Breast epithelium (tissue), 4 donors: ENCODE measurements around the gene TMEM260. TPM values are rescaled to one million over a fixed set of nuclear protein-coding genes. Genes with fewer than 3 reads are reported as not detected.

ENCODE experiments used
- DNase-seq, 2 donors: peaks; one replicate each; pipeline ENCODE4 v3.0.0-alpha.2; 2019; ENCODE audit warnings: low spot score in 2 of 2
- H3K27ac ChIP-seq, 2 donors: fragments of 200-600 bp; sonication (generic) in 1 of 2; one replicate each; pipeline ENCODE4 v1.5.1; 2016 to 2019; ENCODE audit warnings: mild to moderate bottlenecking in 1 of 2
- H3K27me3 ChIP-seq, 2 donors: fragments of 200-600 bp; sonication (generic) in 1 of 2; one replicate each; pipeline versions ENCODE4 v1.5.1 to v1.6.0; 2017 to 2019; ENCODE audit warnings: control low read depth in 1 of 2, mild to moderate bottlenecking in 1 of 2
- H3K36me3 ChIP-seq: fragments of 200-600 bp; one replicate; pipeline ENCODE4 v1.5.1; 2019
- H3K4me1 ChIP-seq, 2 donors: fragments of 200-600 bp; sonication (generic); one replicate each; pipeline ENCODE4 v1.5.1; 2016 to 2019; ENCODE audit warnings: control low read depth in 1 of 2
- H3K4me3 ChIP-seq, 3 donors: fragments of 200-600 bp; sonication (generic); 1 replicate in 2 of 3; 2 replicates in 1 of 3; pipeline ENCODE4 v1.5.1; 2016 to 2019; ENCODE audit warnings: mild to moderate bottlenecking in 3 of 3, moderate library complexity in 2 of 3
- H3K9me3 ChIP-seq, 2 donors: fragments of 200-600 bp; sonication (generic) in 1 of 2; one replicate each; pipeline ENCODE4 v1.5.1; 2016 to 2019; ENCODE audit warnings: control low read depth in 1 of 2
- CTCF ChIP-seq, 3 donors: fragments of 450-650 bp; IDR thresholded peaks; one replicate each; pipeline ENCODE4 v1.5.1; 2016 to 2017; ENCODE audit warnings: antibody characterized with exemption in 3 of 3, mild to moderate bottlenecking in 3 of 3, moderate library complexity in 3 of 3
- POLR2A ChIP-seq: fragments of 450-650 bp; IDR thresholded peaks from one replicate; pipeline ENCODE4 v1.6.1; 2016; ENCODE audit warnings: antibody characterized with exemption, mild to moderate bottlenecking, moderate library complexity
- POLR2AphosphoS5 ChIP-seq, 3 donors: sonication (generic); formaldehyde crosslinking; IDR thresholded peaks; one replicate each; pipeline ENCODE4 v1.6.1; 2017; ENCODE audit warnings: antibody characterized with exemption in 3 of 3
- intact Hi-C: fragments of 100-400 bp; cut with DNase I; formaldehyde crosslinking; loops from one replicate; pipeline ENCODE4 v1.15.1; 2023; ENCODE audit warnings: low total_unique reads
- total RNA-seq, 3 donors: library from RNA; depleted of rRNA; stranded (reverse); fragments of >200 nt; gene quantifications; one replicate each; pipeline ENCODE4 v1.1.0, GENCODE V29; 2016

Gene TMEM260
- total RNA-seq, 3 donors from 2014 or later: 21.3 to 41.9 (median 26.9) TPM

- no peaks in the 10 kb centered on the region for H3K4me1 ChIP-seq
- TF ChIP-seq POLR2AphosphoS5 (IDR thresholded peaks at IDR 0.05) (no peak), POLR2A (no peak), CTCF (IDR thresholded peaks at IDR 0.05) (no peak)
- H3K27ac ChIP-seq: no peak overlapping the region
- H3K36me3 ChIP-seq: no peaks in the 10 kb centered on the region
- H3K27me3 ChIP-seq: no peaks in the 10 kb centered on the region
- no peak for DNase-seq
- intact Hi-C loops: no loop called here
- peak overlapping the region; percentile 90 to 99 (median 95) for H3K4me3 ChIP-seq
- no peaks in the 10 kb centered on the region for H3K9me3 ChIP-seq
These were observed 1.6 kb downstream of the TMEM260 start for GRCh38 chr14:56581041-56581727.

GRCh38 chr14:56585461-56586084 lies 6.0 kb downstream of the TMEM260 start:
- no peaks in the 10 kb centered on the region for H3K4me1 ChIP-seq
- H3K4me3 ChIP-seq: no peak overlapping the region
- intact Hi-C loops: no loop called here
- DNase-seq: no peak
- H3K9me3 ChIP-seq: no peaks in the 10 kb centered on the region
- no peak overlapping the region for H3K27ac ChIP-seq
- no peaks in the 10 kb centered on the region for H3K36me3 ChIP-seq
- TF ChIP-seq POLR2A (no peak), CTCF (IDR thresholded peaks at IDR 0.05) (no peak), POLR2AphosphoS5 (IDR thresholded peaks at IDR 0.05) (no peak)
- H3K27me3 ChIP-seq: no peaks in the 10 kb centered on the region

- Histone ChIP-seq H3K4me3 (no peak overlapping the region), H3K27me3 (no peaks in the 10 kb centered on the region), H3K27ac (no peak overlapping the region), H3K4me1 (no peaks in the 10 kb centered on the region), H3K36me3 (no peaks in the 10 kb centered on the region), H3K9me3 (no peaks in the 10 kb centered on the region)
- intact Hi-C loops: no loop called here
- TF ChIP-seq POLR2AphosphoS5 (IDR thresholded peaks at IDR 0.05) (no peak), CTCF (IDR thresholded peaks at IDR 0.05) (no peak), POLR2A (no peak)
- DNase-seq: no peak
These were observed 8.1 kb downstream of the TMEM260 start for GRCh38 chr14:56587701-56588100.

- TF ChIP-seq POLR2A (no peak), CTCF (IDR thresholded peaks at IDR 0.05) (no peak)
These were observed 10.9 kb downstream of the TMEM260 start for GRCh38 chr14:56590535-56590960.

GRCh38 chr14:56592746-56593544 lies 13.3 kb downstream of the TMEM260 start:
- no peaks in the 10 kb centered on the region for H3K4me1 ChIP-seq
- no peak for DNase-seq
- H3K9me3 ChIP-seq: no peaks in the 10 kb centered on the region
- H3K27ac ChIP-seq: no peak overlapping the region
- no peak for TF ChIP-seq CTCF (IDR thresholded peaks at IDR 0.05)
- no peak for TF ChIP-seq POLR2AphosphoS5 (IDR thresholded peaks at IDR 0.05)
- no peak for TF ChIP-seq POLR2A
- intact Hi-C loops: no loop called here
- H3K27me3 ChIP-seq: no peaks in the 10 kb centered on the region
- no peak overlapping the region for H3K4me3 ChIP-seq
- H3K36me3 ChIP-seq: no peaks in the 10 kb centered on the region

More at GRCh38 chr14:56590535-56590960, 10.9 kb downstream of the TMEM260 start:
- Histone ChIP-seq H3K4me1 (no peaks in the 10 kb centered on the region), H3K27me3 (no peaks in the 10 kb centered on the region), H3K9me3 (no peaks in the 10 kb centered on the region), H3K4me3 (no peak overlapping the region), H3K27ac (no peak overlapping the region), H3K36me3 (no peaks in the 10 kb centered on the region)
- no peak for DNase-seq
- intact Hi-C loops: no loop called here
